IPS DF 4.7 (cell line): ENCODE results near the gene NELL1.
"Not testable (repeated sequence)": the region's sequence is repeated elsewhere in the genome, so short reads cannot be mapped to it uniquely, and the experiment has no call there.

ENCODE experiments used
- DNase-seq: peaks from one replicate; pipeline ENCODE4 v3.0.0-alpha.2; 2013; ENCODE audit warnings: low spot score; ENCODE audit errors: extremely low read depth

The NELL1 gene

DNA sequence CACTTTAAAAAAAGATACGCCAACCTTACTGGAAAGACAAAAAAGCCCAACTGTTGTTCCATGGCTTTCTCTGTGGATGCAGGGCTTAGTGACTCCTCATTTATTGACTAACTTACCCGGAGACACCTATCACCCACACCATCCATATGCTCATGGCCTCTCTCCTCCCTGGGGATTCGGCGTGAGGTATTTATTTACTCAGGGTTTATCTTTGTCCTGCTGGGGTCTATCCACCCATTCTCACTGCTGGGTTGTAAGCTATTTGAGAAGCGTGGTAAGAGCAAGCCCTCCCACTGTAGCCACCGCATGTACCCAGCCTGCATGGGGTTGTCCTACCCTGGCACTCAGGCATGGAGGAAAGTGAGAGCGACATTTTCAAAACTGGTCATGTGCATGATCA lies 93.6 kb downstream of the NELL1 start:
- DNase-seq: no peak

DNA sequence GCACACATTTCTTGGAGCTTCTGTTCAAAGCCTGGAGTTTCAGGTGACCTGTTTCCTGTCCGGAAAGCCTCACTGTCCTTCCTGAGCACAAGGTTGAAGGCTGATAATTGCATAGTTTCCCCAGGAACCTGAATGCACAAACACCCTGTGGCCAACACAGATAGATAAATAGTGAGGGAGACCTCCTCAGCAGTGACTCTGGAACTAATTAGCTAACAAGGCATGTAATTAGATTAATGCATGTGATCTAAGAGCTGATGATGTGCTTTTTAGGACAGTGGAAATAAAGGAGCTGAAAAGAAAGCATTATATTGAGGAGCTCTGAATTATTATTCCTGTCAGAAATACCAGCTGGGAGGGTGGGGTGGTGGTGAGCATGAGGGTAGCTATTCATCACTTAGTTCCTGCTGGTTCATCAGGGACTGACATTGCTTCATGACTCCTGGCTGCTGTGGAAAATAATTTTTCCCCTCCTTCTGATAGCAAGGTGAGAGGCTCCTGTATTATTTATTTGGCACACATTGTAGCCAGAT lies 101.1 kb downstream of the NELL1 start:
- no peak for DNase-seq

DNA sequence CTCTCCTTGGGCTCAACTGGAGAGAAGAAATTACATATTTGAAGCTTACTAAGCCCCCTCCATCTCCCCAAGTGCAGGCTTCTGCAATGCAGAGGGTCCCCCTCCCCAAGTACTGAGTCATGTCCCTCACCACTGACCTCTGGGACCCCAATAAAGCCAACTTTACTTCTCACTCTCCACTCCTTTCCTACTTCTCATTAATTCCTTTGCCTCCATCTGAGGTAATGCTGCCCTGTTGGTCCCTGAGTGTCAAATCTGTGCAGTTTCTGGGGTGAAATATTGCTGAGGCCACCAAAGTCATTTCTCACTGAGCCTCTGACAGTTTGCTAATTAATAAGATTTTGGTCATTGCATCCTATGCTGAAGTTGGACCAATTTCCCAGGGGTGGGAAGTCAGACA lies 101.6 kb downstream of the NELL1 start:
- no peak for DNase-seq

DNA sequence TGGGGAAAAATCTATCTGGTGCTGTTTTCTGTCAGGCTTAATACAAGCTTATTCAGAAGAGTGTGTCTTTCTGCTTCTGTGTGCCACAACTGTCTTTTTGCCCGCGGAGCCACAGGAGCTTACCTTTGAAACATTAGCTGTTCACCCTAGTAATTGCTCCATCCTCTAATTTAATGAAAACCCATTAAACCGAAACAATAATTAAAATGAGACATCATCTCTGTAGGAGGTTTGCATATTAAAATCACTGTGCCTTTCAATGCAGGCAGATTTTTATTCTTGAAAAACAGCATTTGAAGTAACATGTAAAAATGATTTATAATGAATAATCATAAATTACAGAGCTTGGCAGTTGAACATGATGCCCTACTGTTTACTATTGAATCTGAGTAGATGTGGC lies 102.3 kb downstream of the NELL1 start:
- DNase-seq: no peak

DNA sequence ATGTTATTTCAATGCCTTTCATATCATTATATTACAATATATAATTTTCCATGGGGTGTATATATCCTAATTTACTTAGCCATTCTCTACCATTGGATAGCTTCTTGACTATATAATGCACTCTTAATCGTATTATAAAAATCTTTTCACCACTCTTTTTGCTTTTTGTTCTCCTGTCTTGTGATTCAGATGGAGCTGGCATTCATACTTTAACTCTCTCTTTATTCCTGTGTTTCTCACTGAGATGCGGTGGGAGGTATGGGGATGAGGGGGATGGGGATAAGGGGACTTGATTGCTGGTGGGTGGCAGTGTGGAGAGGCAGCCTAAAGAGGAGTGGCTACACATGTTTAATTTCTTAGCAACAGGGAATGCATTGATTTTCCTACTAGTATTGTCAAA lies 105.9 kb downstream of the NELL1 start:
- no peak for DNase-seq

DNA sequence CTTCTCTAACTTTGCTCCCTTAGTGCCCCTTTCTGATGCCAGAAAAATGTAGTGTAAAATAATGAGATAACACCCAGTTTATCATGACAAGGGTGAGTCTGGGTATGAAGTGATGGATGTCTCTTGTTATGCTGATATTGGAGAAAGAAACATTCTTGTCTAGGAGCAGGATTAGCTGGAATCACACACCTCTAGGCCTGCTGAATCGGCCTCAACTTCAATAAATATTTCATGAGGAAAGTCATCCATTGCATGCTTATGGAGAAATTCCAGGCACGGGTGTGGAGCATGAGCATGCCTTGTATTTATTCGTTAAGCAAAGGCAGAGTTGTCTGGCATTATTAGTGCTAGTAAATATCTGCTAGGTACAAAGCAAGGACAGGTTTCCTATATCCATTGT lies 113.4 kb downstream of the NELL1 start:
- no peak for DNase-seq

DNA sequence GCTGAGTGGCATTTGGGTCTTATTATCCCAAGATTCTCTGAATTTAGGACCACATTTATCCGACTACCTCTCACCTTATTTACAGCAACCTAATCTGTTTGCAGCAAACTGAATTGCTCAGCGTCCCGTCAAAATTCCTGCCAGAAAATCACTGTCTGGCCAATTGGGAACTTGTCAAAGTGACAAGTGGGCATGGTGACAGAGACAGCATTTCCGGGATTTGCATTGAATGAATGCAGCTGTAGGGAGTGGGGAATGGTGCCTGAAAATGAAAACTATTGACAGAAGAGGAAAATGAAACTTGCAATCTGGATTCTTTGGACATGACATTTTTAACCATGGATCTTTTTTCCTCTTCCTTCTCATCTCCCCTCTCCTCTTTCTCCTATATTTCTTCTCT lies 113.8 kb downstream of the NELL1 start:
- no peak for DNase-seq

DNA sequence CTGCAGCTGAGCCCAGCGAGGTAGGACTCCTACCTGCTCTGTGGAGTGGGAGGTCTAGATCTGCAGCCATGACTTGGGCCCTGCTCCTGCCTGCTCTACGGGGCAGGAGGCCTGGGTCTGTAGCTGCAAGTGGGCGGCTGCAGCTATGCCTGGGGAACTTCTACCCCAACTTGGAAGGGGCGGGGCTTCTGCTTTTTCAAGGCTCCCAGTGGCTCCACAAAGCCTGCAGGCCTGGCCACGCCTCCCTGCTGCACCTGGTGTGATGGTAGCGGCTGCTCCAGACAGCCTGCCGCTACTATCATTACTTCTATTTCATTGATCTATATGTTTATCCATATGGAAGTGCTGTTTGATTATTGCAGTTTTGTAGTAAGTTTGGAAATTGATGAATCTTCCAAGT lies 121.2 kb downstream of the NELL1 start:
- no peak for DNase-seq

DNA sequence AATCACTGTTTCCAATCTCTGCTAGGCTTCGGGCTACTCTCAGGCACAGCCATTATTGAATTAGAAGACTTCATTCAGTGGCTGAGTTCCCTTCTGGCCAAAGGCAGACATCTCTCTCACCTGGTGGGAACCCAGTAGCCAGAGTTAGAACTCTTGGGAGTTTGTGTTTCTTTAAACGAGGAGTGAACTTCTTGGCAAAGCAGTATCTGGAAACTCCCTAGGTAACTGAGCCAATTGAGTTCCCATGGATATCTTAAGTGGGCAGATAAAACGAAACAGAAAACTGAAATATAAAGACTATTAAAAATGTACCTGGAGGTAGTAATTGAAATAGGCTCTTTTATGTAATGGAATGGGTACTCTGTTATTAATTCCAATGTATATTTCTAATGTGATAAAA lies 125.6 kb downstream of the NELL1 start:
- DNase-seq: no peak

DNA sequence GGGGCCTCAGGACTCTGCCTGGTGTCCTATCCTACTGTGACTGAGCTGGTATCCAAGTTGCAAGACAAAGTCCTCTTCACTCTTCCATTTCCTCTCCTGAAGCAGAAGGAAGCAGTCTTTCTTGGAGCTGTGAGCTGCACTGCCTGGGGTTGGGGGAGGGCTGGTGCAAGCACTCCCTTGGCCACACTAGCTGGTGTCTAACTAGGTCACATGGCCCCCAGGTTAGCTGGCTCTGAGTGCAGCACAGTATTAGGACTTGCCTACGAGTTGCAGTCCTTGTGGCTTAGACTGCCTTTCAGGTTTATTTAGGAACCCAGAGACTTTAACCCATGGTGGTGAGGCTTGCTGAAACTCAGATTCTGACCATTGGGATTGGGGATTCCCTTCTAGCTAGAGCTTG lies 138.9 kb downstream of the NELL1 start:
- no peak for DNase-seq

DNA sequence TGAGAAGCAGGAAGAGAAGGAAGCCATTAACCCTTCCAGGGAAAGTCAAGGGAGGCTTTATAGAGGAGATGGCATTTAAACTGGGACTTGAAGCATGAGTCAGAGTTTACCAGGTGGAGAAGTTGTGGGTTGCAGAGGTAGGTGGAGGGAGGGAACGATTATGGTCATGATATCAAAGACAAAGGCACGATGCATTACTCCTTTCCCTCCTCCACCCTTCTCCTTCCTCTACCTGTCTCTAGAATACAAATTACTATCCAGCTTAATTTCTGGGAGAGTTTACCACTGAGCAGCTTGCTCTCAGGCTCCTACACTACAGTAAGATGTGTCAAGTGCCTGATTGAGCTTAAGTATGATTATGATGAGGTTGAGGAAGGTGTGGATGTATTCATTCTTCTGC lies 151.7 kb downstream of the NELL1 start:
- no peak for DNase-seq

DNA sequence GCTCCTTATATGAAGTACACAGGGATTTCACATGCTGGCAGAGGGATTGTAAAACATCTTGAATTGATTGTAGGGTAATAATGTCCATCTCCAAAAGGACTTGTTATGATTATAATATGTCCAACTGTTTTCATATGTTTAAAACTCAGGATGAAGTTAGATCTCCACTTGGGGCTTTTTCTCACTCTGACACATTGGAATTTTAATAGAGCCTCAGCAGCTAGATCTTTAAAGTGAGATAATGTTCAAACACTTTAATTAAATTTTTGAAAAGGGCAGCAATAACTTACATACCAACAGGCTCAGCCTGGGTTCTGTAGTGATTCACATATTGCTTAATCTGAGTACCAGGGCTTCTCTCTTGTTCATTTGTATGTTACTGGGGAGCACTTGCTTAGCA lies 152.1 kb downstream of the NELL1 start:
- DNase-seq: no peak

DNA sequence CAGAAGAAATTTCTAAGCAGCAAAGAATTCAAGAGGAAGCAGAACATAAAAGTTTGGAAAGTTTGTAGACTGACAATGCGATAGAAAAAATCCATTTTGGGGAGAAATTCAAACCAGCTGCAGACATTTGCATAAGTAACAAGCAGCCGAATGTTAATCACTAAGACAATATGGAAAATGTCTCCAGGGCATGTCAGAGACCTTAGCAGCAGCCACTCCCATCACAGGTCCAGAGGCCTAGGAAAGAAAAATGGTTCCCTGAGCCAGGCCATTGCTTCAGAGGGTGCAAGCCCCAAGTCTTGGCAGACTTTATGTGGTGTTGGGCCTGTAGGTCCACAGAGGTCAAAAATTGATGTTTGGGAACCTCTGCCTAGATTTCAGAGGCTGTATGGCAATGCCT lies 155.4 kb downstream of the NELL1 start:
- no peak for DNase-seq

DNA sequence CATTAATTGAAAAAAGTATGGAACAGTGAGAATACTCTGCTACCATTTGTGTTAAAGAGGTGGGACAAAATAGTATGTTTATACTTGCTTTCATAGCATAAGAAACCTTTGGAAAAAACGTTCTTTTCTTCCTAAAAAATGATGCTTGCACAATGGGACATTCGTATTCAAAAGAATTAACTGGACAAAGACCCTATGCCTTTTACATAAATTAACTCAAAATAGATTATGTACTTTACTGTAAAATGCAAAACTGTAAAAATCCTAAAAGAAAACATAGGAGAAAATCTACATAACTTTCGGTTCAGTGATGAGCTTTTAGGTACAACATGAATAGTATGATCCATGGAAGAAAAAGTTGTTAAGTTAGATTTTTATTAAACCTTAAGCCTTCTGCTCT lies 166.2 kb downstream of the NELL1 start:
- no peak for DNase-seq

DNA sequence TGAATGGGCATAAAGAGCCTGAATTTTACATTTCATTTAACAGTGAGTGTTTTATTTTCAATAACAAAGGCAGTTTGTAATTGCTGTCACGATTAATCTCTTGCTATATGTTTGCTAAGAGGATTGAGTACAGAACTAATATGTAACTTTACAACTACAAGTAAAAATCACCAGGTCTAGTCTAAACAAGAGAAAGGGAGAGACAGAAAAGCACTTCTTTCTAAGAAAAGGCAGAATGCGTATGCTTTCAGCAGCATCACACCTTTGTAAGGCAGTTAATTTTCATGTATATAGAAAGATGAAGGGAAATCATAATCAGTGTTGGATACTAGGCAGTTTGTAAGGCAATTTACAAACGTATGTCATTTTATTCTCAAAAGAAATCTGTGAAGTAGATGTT lies 169.8 kb downstream of the NELL1 start:
- DNase-seq: no peak

DNA sequence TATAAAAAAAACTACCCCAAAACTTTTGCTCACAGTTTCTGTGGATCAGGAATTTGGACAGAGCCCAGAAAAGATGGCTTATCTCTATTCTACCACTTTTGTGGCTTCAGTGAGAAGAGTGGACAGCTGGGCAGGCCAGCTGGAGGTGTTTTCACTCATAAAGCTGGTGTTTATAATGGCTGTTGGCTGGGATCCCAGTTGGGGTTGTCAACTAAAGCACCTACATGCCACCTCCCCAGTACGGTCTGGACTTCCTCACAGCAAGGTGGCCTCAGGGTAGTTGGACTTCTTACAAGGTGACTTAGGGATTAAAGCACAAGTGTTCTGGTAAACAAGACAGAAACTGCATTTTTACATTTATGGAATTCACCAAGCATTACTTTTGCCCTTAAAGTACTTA lies 171.0 kb downstream of the NELL1 start:
- no peak for DNase-seq

DNA sequence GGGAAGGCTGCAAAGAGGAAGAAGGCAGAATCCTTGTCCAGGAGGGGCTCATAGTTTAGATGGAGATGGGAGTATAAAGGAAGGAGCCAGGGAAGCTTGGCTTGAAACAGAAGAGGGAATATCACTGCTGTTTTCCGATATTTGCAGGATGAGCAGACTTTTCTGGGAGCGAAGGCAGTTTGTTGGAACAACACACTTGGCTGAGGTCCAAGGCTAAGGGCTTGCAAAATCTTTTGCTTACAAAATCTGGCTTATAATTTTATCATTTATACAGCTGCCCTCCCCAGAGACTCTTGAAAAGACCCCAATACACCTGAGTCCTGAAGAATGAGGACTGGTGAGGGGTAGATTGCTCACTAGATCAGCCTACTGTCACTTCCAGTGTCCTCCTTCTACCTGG lies 174.8 kb downstream of the NELL1 start:
- DNase-seq: no peak

DNA sequence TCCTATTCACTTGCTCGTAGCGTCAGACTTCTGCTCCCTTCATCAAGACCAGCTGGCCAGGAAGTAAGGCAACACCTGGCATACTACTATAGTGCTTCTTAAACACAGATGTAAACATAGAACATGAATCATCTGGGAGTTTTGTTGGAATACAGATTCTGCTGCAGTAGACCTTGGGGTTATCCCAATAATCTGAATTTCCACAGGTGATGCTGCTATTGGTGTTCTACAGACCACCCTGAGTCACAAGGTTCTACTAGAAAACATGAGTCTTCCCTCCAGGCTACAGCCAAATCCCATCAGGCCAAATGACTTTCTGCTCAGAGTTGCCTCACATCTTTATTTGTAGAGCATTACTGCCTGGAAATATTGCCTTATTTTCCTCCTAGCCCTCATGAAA lies 175.2 kb downstream of the NELL1 start:
- DNase-seq: no peak

DNA sequence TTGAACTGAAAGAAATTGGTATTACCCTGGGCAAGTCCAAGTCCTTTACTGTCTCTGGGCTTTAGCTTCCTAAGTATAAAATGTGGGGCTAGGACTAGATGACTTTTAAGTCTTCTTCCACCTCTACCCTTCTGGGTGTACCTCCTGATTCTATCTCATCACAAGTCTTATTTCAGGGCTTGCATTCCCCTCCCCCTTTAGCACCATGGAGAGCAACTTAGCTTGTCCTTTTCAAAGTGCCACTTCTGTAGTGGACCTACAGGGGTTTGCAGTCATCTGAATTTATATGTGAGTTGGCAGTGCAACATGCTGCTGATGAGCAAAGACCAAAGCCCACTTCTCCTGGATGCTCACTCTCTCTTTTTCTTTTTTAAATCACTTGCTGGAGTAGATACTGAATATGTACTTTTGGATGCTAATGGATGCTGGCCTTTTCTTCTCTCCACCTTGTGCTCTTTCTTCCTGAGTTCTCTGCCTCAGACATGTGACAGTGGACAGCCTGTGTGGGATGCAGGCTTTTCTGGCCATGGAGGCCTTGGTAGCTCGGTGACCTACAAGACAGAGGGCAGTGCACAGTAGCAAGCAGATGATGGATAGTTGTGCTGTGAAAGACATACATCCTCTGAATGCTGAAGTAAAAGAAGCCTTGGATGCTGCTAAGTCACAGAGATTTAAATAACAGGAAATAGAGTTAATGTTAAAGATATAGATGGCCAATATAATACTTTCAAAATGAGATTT lies 185.0 kb downstream of the NELL1 start:
- no peak for DNase-seq

DNA sequence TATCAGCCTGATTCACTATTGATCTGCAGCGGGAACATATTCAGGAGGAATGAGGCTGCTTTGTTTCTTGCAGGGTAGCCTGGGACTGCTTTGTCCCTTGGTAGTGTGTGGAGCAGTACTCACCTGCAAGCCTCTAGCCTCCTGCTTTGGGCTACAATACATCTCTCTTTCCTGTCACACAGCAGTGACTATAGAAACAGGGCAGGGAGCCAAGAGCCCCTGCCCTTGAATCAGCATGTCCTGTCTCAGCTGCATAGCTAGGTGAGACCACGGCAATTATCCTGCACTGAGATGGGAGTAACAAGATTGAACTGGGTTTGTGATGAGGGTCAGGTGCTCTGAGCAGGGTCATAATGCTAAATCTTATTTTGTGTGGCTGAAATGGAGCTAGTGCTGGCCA lies 191.9 kb downstream of the NELL1 start:
- no peak for DNase-seq

DNA sequence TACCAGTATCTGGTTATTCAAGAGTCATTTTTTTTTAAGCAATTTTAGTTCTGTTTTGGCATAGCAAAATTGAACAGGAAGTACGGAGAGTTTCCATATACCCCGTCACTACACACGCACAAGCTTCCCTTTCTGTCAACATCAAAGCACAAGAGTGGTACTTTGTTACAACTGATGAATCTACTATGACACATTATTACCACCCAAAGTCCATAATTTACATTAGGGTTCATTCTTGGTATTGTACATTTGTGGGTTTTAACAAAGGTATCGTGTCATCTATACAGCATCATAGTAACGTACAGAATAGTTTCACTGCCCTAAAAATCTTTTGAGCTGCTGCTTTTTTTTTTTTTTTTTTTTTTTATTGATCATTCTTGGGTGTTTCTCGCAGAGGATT lies 192.9 kb downstream of the NELL1 start:
- not testable (repeated sequence) for DNase-seq

DNA sequence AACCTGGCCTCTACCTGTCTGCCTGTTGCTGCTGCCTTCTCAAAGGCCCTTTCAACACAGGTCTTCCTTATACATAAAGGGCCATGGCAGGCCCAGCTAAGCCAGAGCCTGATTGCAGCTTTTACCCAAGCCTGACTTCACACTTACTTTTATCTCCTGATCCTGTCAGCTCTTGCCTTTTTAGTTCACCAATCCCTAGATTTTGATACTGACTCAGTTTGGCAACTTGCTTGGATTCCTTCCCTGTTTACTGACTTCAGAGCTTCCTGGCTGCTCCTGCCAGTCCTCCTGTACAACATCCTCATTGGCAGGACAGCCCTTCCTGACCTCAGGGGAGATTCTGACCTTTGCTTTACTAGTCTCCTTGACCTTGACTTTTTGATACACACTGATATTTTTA lies 195.2 kb downstream of the NELL1 start:
- no peak for DNase-seq

DNA sequence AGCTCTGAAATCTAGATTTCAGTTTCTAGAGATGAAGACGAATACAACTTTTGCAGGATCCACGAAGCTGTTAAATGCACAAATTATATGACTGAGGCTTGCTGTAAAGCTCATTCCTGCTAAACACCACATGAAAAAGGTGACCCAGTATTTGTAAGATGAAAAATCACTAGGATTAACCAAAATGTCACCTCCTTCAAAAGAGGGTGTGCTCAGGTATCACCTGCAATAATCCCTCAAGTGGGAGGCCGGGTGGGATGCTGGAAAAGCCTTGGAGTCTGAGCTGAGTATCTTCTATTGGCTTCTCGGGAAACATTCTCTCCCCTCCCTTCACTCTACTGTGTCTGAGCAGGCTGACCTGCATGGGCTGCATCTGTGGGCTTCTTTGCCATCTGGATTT lies 195.8 kb downstream of the NELL1 start:
- no peak for DNase-seq

DNA sequence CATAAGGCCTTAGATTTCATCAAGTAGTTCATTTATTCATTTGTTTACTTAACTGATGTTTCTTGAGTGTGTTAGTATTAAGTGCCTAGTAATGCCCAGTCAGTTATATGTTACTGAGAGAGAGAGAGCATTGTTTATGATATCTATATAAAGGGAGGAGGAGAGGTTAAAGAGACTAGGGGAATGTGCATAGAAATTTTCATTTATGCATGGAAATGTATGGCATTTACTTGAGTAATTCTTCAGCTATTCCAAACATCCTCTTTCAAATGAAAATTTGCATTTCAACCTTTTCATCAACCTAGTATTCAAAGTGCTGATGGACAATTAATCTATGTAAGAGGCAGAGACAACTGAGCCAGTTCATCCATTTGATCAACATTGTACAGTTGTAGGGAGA lies 199.7 kb downstream of the NELL1 start:
- no peak for DNase-seq
